K562 (cell line): ENCODE results near the gene USP35. TPM values are rescaled to one million over a fixed set of nuclear protein-coding genes. Genes with fewer than 3 reads are reported as not detected.

Experiments
- C11orf30 ChIP-seq: fragments of 450-650 bp; IDR thresholded peaks from 2 replicates; pipeline ENCODE4 v1.6.1; 2016; ENCODE audit warnings: low read depth, mild to moderate bottlenecking
- DPF2 ChIP-seq: fragments of 450-650 bp; IDR thresholded peaks from 2 replicates; pipeline ENCODE4 v1.6.1; 2016
- ELF4 ChIP-seq: fragments of 450-650 bp; formaldehyde crosslinking; IDR thresholded peaks from 2 replicates; pipeline ENCODE4 v1.4.0; 2022; ENCODE audit warnings: missing genetic modification characterization
- EP300 ChIP-seq: IDR thresholded peaks from 2 replicates; pipeline ENCODE4 v1.6.1; 2012; ENCODE audit warnings: low read length, improper control_type of control experiment
- ETV1 ChIP-seq: fragments of 450-650 bp; conservative IDR thresholded peaks from 2 replicates; pipeline ENCODE4 v1.6.1; 2016; ENCODE audit warnings: missing genetic modification characterization, control low read depth, low read depth, missing compliant biosample characterization
- ETV5 ChIP-seq: sonication (generic); formaldehyde crosslinking; IDR thresholded peaks from 2 replicates; pipeline ENCODE4 v1.4.0; 2020; ENCODE audit warnings: low read depth, mild to moderate bottlenecking, missing genetic modification reagents
- FOSL1 ChIP-seq: fragments of 200-800 bp; sonication (Bioruptor generic); conservative IDR thresholded peaks from 2 replicates; pipeline ENCODE4 v1.6.1; 2016; ENCODE audit warnings: missing genetic modification characterization, missing compliant biosample characterization
- FOXJ2 ChIP-seq: fragments of 200-800 bp; sonication (Bioruptor generic); IDR thresholded peaks from 2 replicates; pipeline ENCODE4 v1.6.1; 2016; ENCODE audit warnings: missing genetic modification characterization, missing compliant biosample characterization
- FOXO4 ChIP-seq: fragments of 450-650 bp; formaldehyde crosslinking; IDR thresholded peaks from 2 replicates; pipeline ENCODE4 v1.4.0; 2020; ENCODE audit warnings: mild to moderate bottlenecking, moderate library complexity
- GABPA ChIP-seq: fragments of 200-800 bp; sonication (Bioruptor generic); conservative IDR thresholded peaks from 2 replicates; pipeline ENCODE4 v1.6.1; 2016; ENCODE audit warnings: low read depth, missing genetic modification characterization, missing compliant biosample characterization
- HNRNPLL ChIP-seq: fragments of 200-400 bp; formaldehyde crosslinking; IDR thresholded peaks from 2 replicates; pipeline ENCODE4 v1.6.1; 2017; ENCODE audit warnings: low read length, low read depth, mild to moderate bottlenecking; ENCODE audit not compliant: poor library complexity, severe bottlenecking
- JUND ChIP-seq, 2 experiments: IDR thresholded peaks; 2 replicates in 1 of 2; 3 replicates in 1 of 2; pipeline ENCODE4 v1.6.1; 2011; ENCODE audit warnings: borderline replicate concordance in 2 of 2, low read depth in 2 of 2, low read length in 2 of 2, improper control_type of control experiment in 1 of 2, missing biosample characterization in 1 of 2, missing genetic modification characterization in 1 of 2, missing genetic modification reagents in 1 of 2
- NFE2 ChIP-seq: IDR thresholded peaks from 2 replicates; pipeline ENCODE4 v1.6.1; 2014; ENCODE audit warnings: antibody characterized with exemption, low read depth
- NFRKB ChIP-seq: fragments of 450-650 bp; IDR thresholded peaks from 2 replicates; pipeline ENCODE4 v1.6.1; 2016; ENCODE audit warnings: low read depth
- NFYB ChIP-seq: IDR thresholded peaks from 2 replicates; pipeline ENCODE4 v1.6.1; 2011; ENCODE audit warnings: mild to moderate bottlenecking, moderate library complexity; ENCODE audit not compliant: insufficient read length; ENCODE audit errors: extremely low read depth
- PHTF2 ChIP-seq: fragments of 250-450 bp; sonication (Bioruptor Pico); IDR thresholded peaks from 2 replicates; pipeline ENCODE4 v1.5.0; 2021; ENCODE audit warnings: mild to moderate bottlenecking
- RCOR1 ChIP-seq, 2 experiments: IDR thresholded peaks; 2 replicates each; pipeline ENCODE4 v1.6.1; 2012; ENCODE audit warnings: low read depth in 2 of 2, low read length in 2 of 2, borderline replicate concordance in 1 of 2, improper control_type of control experiment in 1 of 2
- RUNX1 ChIP-seq: sonication (generic); IDR thresholded peaks from 2 replicates; pipeline ENCODE4 v1.6.1; 2016; ENCODE audit warnings: antibody characterized with exemption, low read depth
- SMARCA4 ChIP-seq: fragments of 450-650 bp; IDR thresholded peaks from 2 replicates; pipeline ENCODE4 v1.6.1; 2016
- SMARCA5 ChIP-seq: fragments of 450-650 bp; IDR thresholded peaks from 2 replicates; pipeline ENCODE4 v1.6.1; 2016
- SMARCE1 ChIP-seq: fragments of 450-650 bp; IDR thresholded peaks from 2 replicates; pipeline ENCODE4 v1.7.1; 2016; ENCODE audit warnings: mild to moderate bottlenecking
- SPI1 ChIP-seq: IDR thresholded peaks from 2 replicates; pipeline ENCODE4 v1.6.1; 2011; ENCODE audit warnings: low read depth, low read length, control low read depth, borderline replicate concordance
- ZNF12 ChIP-seq: sonication (generic); formaldehyde crosslinking; IDR thresholded peaks from 2 replicates; pipeline ENCODE4 v1.4.0; 2020; ENCODE audit warnings: mild to moderate bottlenecking, missing genetic modification reagents
- ZNF23 ChIP-seq: fragments of 250-450 bp; sonication (Bioruptor Pico); IDR thresholded peaks from 2 replicates; pipeline ENCODE4 v1.4.0; 2020; ENCODE audit warnings: mild to moderate bottlenecking
- ZNF263 ChIP-seq: sonication (generic); formaldehyde crosslinking; IDR thresholded peaks from 2 replicates; pipeline ENCODE4 v1.8.0; 2022; ENCODE audit warnings: mild to moderate bottlenecking, missing genetic modification reagents, borderline replicate concordance
- polyA plus RNA-seq, 8 experiments: library from polyadenylated mRNA; depleted of rRNA in 4 of 8; stranded (reverse) in 5 of 8; unstranded in 3 of 8; fragments of >200 nt; fragmentation: Nextera tagmentation in 2 of 8; fragmentation: Illumina TruSeq in 1 of 8; extraction: Ambion mirVana in 2 of 8; extraction: Trizol in 1 of 8; gene quantifications; 2 replicates each; pipeline versions ENCODE4 v1.2.1 to v1.2.3, GENCODE V29; 2011 to 2014; ENCODE audit warnings: inconsistent platforms in 1 of 8, missing spikeins in 1 of 8
- total RNA-seq, 7 experiments: library from RNA; depleted of rRNA in 6 of 7; stranded (reverse); fragments of >200 nt in 6 of 7; fragmentation: Illumina TruSeq in 2 of 7; extraction: Trizol in 2 of 7; gene quantifications; 2 replicates each; pipeline versions ENCODE4 v1.2.1 to v1.2.3, GENCODE V29; 2011 to 2021; ENCODE audit warnings: low replicate concordance in 1 of 7
- TF ChIP-seq, protein P1 (sequence below): fragments of 450-650 bp; formaldehyde crosslinking; IDR thresholded peaks from 2 replicates; pipeline ENCODE4 v1.4.0; 2022; ENCODE audit warnings: mild to moderate bottlenecking, moderate library complexity
- TF ChIP-seq, protein P2 (sequence below): fragments of 450-650 bp; formaldehyde crosslinking; IDR thresholded peaks from 2 replicates; pipeline ENCODE4 v1.4.0; 2022; ENCODE audit warnings: missing genetic modification characterization

USP35 gene
- total and polyA plus RNA-seq, 9 of the 15 experiments (the other 6 are each of a cell fraction or from before 2014, with no cell fraction given) = 0.01 to 4.8 (median 3.6) TPM

DNA sequence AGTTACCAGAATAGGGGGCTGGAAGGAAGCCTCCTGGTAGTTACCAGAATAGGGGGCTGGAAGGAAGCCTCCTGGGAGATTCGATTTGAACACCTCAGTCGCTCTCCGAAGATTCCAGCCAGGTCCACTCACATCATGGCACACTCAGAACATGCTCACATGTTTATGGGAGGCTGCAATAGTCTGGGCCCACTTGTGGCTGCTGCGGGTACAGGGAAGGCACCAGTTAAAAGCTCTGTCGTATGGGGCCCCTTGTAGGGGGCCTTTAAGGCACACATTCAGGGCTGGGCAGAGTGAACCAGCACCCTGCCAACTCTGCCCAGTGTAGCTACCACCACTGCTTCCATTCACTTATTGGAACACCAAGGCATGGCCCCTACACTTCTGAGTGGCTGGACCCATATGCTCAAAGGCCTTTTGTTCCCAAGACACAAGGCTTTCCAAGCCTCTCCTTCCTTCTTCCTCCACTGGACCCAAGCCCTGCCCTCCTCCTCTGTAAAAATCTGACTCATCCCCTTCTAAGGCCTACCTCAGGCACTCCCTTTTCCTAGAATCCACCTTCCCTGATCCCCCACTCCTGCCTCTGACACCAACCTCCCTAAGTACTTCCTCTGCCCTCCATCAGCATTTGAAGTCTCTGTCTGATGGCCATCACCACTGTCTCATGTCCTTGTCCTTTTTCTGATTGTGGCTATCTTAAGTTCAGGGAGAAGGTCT lies 28.0 kb downstream of the USP35 start (continued):
- TF ChIP-seq ZNF12 (no peak), FOXJ2 (no peak), SMARCA4 (peak; percentile 71), NFYB (no peak), ETV5 (no peak), SPI1 (peak; percentile 26; the same call in 1 of the 2 replicates), GABPA (no peak), HNRNPLL (no peak), ZNF263 (CRISPR knock-in tag) (peak; percentile 26; the same call in 1 of the 2 replicates), C11orf30 (no peak; the same call in 1 of the 2 replicates), RUNX1 (no peak), ELF4 (CRISPR knock-in tag) (peak; percentile 46; the same call in 1 of the 2 replicates), FOSL1 (tag) (peak; percentile 80), ETV1 (tag) (no peak), SMARCE1 (peak; percentile 62; the same call in 1 of the 2 replicates), ZNF23 (CRISPR knock-in tag) (no peak), DPF2 (peak; percentile 57; the same call in 1 of the 2 replicates), RCOR1 (IDR thresholded peaks at IDR 0.05; ENCODE audit: borderline replicate concordance in 1 of 2, low read depth in 2 of 2, low read length in 2 of 2) (peak in 1 of 2 experiments; percentile 54; a peak in 1 of 4 replicates), SMARCA5 (no peak), NFE2 (0 out of 2 replicates have a peak, but pooled peaks have one; percentile 14), FOXO4 (CRISPR knock-in tag) (no peak), EP300 (0 out of 2 replicates have a peak, but pooled peaks have one; percentile 11), PHTF2 (no peak), JUND (IDR thresholded peaks at IDR 0.05; ENCODE audit: borderline replicate concordance, low read depth, low read length) (peak; percentile 80), JUND (tag; IDR thresholded peaks at IDR 0.05; ENCODE audit: borderline replicate concordance, low read depth, low read length) (peak; percentile 71; the same call in 1 of the 3 replicates), NFRKB (no peak)
- TF ChIP-seq, protein P1, sequence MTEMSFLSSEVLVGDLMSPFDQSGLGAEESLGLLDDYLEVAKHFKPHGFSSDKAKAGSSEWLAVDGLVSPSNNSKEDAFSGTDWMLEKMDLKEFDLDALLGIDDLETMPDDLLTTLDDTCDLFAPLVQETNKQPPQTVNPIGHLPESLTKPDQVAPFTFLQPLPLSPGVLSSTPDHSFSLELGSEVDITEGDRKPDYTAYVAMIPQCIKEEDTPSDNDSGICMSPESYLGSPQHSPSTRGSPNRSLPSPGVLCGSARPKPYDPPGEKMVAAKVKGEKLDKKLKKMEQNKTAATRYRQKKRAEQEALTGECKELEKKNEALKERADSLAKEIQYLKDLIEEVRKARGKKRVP (CRISPR knock-in tag) = no peak
- TF ChIP-seq, protein P2, sequence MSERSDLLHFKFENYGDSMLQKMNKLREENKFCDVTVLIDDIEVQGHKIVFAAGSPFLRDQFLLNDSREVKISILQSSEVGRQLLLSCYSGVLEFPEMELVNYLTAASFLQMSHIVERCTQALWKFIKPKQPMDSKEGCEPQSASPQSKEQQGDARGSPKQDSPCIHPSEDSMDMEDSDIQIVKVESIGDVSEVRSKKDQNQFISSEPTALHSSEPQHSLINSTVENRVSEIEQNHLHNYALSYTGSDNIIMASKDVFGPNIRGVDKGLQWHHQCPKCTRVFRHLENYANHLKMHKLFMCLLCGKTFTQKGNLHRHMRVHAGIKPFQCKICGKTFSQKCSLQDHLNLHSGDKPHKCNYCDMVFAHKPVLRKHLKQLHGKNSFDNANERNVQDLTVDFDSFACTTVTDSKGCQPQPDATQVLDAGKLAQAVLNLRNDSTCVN (CRISPR knock-in tag) = 0 out of 2 replicates have a peak, but pooled peaks have one; percentile 29
